Suppressor macrophage treated with lipopolysaccharide for 1 hour (primary cell): ENCODE results near the gene MYH16.
"Not testable (repeated sequence)": the region's sequence is repeated elsewhere in the genome, so short reads cannot be mapped to it uniquely, and the experiment has no call there.

Experiments used
- DNase-seq, 3 donors: peaks; one replicate each; pipeline ENCODE4 v3.0.0-alpha.2; 2020 to 2022

The MYH16 gene

GRCh38 chr7:99272476-99273045 lies at the start of gene MYH16:
Gene MYH16 (plus strand): TSS chr7:99272839.
- DNase-seq = no peak

GRCh38 chr7:99224263-99224898 lies 48.3 kb upstream of the MYH16 start:
- peak in 2 of 3 donors; percentile 5 to 13 for DNase-seq

GRCh38 chr7:99224899-99225265 lies 47.8 kb upstream of the MYH16 start:
- no peak for DNase-seq

- DNase-seq = no peak
Measured at GRCh38 chr7:99229234-99229633, 43.4 kb upstream of the MYH16 start.

GRCh38 chr7:99232082-99232770 lies 40.4 kb upstream of the MYH16 start:
- DNase-seq = no peak

GRCh38 chr7:99232955-99233354 lies 39.7 kb upstream of the MYH16 start:
- DNase-seq = not testable (repeated sequence)

- no peak for DNase-seq
Measured at GRCh38 chr7:99234185-99234584, 38.5 kb upstream of the MYH16 start.

GRCh38 chr7:99235925-99236324 lies 36.7 kb upstream of the MYH16 start:
- no peak for DNase-seq

- DNase-seq = not testable (repeated sequence)
Measured at GRCh38 chr7:99237876-99238275, 34.8 kb upstream of the MYH16 start.

- DNase-seq = no peak
Measured at GRCh38 chr7:99238558-99239341, 33.9 kb upstream of the MYH16 start.

- DNase-seq = no peak
Measured at GRCh38 chr7:99242682-99243081, 30.0 kb upstream of the MYH16 start.

- DNase-seq = no peak
Measured at GRCh38 chr7:99243751-99244337, 28.8 kb upstream of the MYH16 start.

GRCh38 chr7:99244939-99245338 lies 27.7 kb upstream of the MYH16 start:
- DNase-seq = peak; percentile 17 to 31 (median 28)

GRCh38 chr7:99248391-99249095 lies 24.1 kb upstream of the MYH16 start:
- DNase-seq = peak; percentile 71 to 83 (median 82)

GRCh38 chr7:99249985-99250575 lies 22.6 kb upstream of the MYH16 start:
- no peak for DNase-seq

- no peak for DNase-seq
Measured at GRCh38 chr7:99252166-99252895, 20.3 kb upstream of the MYH16 start.

- no peak for DNase-seq
Measured at GRCh38 chr7:99253369-99253768, 19.3 kb upstream of the MYH16 start.

GRCh38 chr7:99254390-99254789 lies 18.2 kb upstream of the MYH16 start:
- DNase-seq = no peak

- DNase-seq = peak; percentile 21 to 33 (median 31)
Measured at GRCh38 chr7:99255463-99255862, 17.2 kb upstream of the MYH16 start.

GRCh38 chr7:99257065-99257464 lies 15.6 kb upstream of the MYH16 start:
- no peak for DNase-seq

- no peak for DNase-seq
Measured at GRCh38 chr7:99257675-99258074, 15.0 kb upstream of the MYH16 start.
